B cell (primary cell): ENCODE measurements around the gene HK3.

Experiments used
- CTCF ChIP-seq: fragments of 200-600 bp; IDR thresholded peaks from one replicate; pipeline ENCODE4 v1.8.0; 2022; ENCODE audit warnings: antibody characterized with exemption, mild to moderate bottlenecking
- EZH2 ChIP-seq: IDR thresholded peaks from 2 replicates; pipeline ENCODE4 v1.6.1; 2012; ENCODE audit warnings: borderline replicate concordance, low read depth, mild to moderate bottlenecking, moderate library complexity, low read length; ENCODE audit not compliant: insufficient read depth, poor library complexity, severe bottlenecking

- no peak for TF ChIP-seq CTCF
- no peak for TF ChIP-seq EZH2
These were observed 18.7 kb downstream of the HK3 start for GRCh38 chr5:176880366-176881020.
